Activated CD4-positive, alpha-beta T cell treated with anti-CD3 and anti-CD28 coated beads, Interleukin-2, amount 50 U/mL, for 48 hours (primary cell): ENCODE measurements around the gene MDH1B.
"Not testable (repeated sequence)": the region's sequence is repeated elsewhere in the genome, so short reads cannot be mapped to it uniquely, and the experiment has no call there.

Experiments used
- DNase-seq, 2 experiments: peaks; one replicate each; pipeline ENCODE4 v3.0.0-alpha.2; 2020

MDH1B gene

GRCh38 chr2:206766057-206766930, 1.2 kb upstream of the MDH1B start:
- no peak for DNase-seq

GRCh38 chr2:206764673-206765241, 371 bp downstream of the MDH1B start:
- DNase-seq, result no peak

- DNase-seq, result no peak
These were observed 8.3 kb downstream of the MDH1B start for GRCh38 chr2:206756816-206757215.

- no peak for DNase-seq
These were observed 24.3 kb downstream of the MDH1B start for GRCh38 chr2:206740800-206741199.

- no peak for DNase-seq
These were observed 25.9 kb downstream of the MDH1B start for GRCh38 chr2:206739271-206739670.

GRCh38 chr2:206736935-206737334, 28.2 kb downstream of the MDH1B start:
- peak in 1 of 2 experiments; percentile 8 for DNase-seq

- no peak for DNase-seq
These were observed 31.8 kb downstream of the MDH1B start for GRCh38 chr2:206733341-206733740.

- DNase-seq, result no peak
These were observed 36.6 kb downstream of the MDH1B start for GRCh38 chr2:206728277-206729199.

GRCh38 chr2:206727287-206727686, 37.8 kb downstream of the MDH1B start:
- no peak for DNase-seq

- DNase-seq, result no peak
These were observed 41.8 kb downstream of the MDH1B start for GRCh38 chr2:206723288-206723687.

GRCh38 chr2:206721256-206721920, 43.7 kb downstream of the MDH1B start:
- DNase-seq, result no peak

- no peak for DNase-seq
These were observed 46.8 kb downstream of the MDH1B start, which contains the start of gene DYTN for GRCh38 chr2:206718296-206718695. DYTN (minus strand) TSS chr2:206718396; CDS start chr2:206718279, 117 bp downstream.

- no peak for DNase-seq
These were observed 48.5 kb downstream of the MDH1B start for GRCh38 chr2:206716623-206717022.

GRCh38 chr2:206715183-206715582, 49.9 kb downstream of the MDH1B start:
- DNase-seq, result not testable (repeated sequence)

GRCh38 chr2:206713746-206714145, 51.4 kb downstream of the MDH1B start:
- no peak for DNase-seq

GRCh38 chr2:206708286-206708685, 56.8 kb downstream of the MDH1B start:
- DNase-seq, result no peak

GRCh38 chr2:206707164-206707701, 57.9 kb downstream of the MDH1B start:
- no peak for DNase-seq

GRCh38 chr2:206701952-206702605, 63.0 kb downstream of the MDH1B start:
- no peak for DNase-seq

- peak in 1 of 2 experiments; percentile 6 for DNase-seq
These were observed 65.0 kb downstream of the MDH1B start for GRCh38 chr2:206700156-206700555.

GRCh38 chr2:206698811-206699210, 66.3 kb downstream of the MDH1B start:
- no peak for DNase-seq

GRCh38 chr2:206696910-206697309, 68.2 kb downstream of the MDH1B start:
- DNase-seq, result no peak
